HepG2 (cell line): ENCODE results near the gene POLR3K. TPM values are rescaled to one million over a fixed set of nuclear protein-coding genes. Genes with fewer than 3 reads are reported as not detected.

Experiments
- ASH2L ChIP-seq: fragments of 300-600, 200-600 bp; sonication (generic); IDR thresholded peaks from 2 replicates; pipeline ENCODE4 v1.7.0; 2017; ENCODE audit warnings: low read depth, mild to moderate bottlenecking, moderate library complexity, mixed read lengths, low read length; ENCODE audit not compliant: insufficient read length
- CHCHD3 ChIP-seq: sonication (generic); formaldehyde crosslinking; IDR thresholded peaks from 2 replicates; pipeline ENCODE4 v1.8.0; 2022; ENCODE audit warnings: mild to moderate bottlenecking, missing genetic modification reagents, moderate library complexity
- ELF3 ChIP-seq: IDR thresholded peaks from 2 replicates; pipeline ENCODE4 v1.6.1; 2016; ENCODE audit warnings: missing genetic modification reagents, missing compliant biosample characterization
- GTF2F1 ChIP-seq: fragments of 150-350 bp; IDR thresholded peaks from 2 replicates; pipeline ENCODE4 v1.6.1; 2014; ENCODE audit warnings: low read length
- HNRNPH1 ChIP-seq: fragments of 200-400 bp; formaldehyde crosslinking; optimal IDR thresholded peaks from 2 replicates; pipeline ENCODE3; 2017; ENCODE audit warnings: mild to moderate bottlenecking, low read depth, low read length
- LCORL ChIP-seq, 2 experiments: fragments of 450-650 bp in 1 of 2; sonication (generic) in 1 of 2; formaldehyde crosslinking in 1 of 2; IDR thresholded peaks; 2 replicates each; pipeline versions ENCODE4 v1.5.0 to v1.6.1; 2017 to 2020; ENCODE audit warnings: antibody characterized with exemption in 1 of 2, missing genetic modification reagents in 1 of 2
- NFIB ChIP-seq: sonication (generic); formaldehyde crosslinking; IDR thresholded peaks from 2 replicates; pipeline ENCODE4 v1.9.0; 2021; ENCODE audit warnings: missing genetic modification reagents, mild to moderate bottlenecking, borderline replicate concordance
- NRL ChIP-seq: sonication (generic); formaldehyde crosslinking; IDR thresholded peaks from 2 replicates; pipeline ENCODE4 v1.5.0; 2020; ENCODE audit warnings: missing genetic modification reagents, mild to moderate bottlenecking, moderate library complexity, borderline replicate concordance
- PCBP1 ChIP-seq: fragments of 200-400 bp; formaldehyde crosslinking; IDR thresholded peaks from 2 replicates; pipeline ENCODE4 v1.6.1; 2017; ENCODE audit warnings: mild to moderate bottlenecking, low read depth, low read length, borderline replicate concordance
- POLR2AphosphoS5 ChIP-seq: IDR thresholded peaks from 2 replicates; pipeline ENCODE4 v1.6.1; 2012; ENCODE audit warnings: low read depth, low read length
- YEATS4 ChIP-seq: sonication (generic); formaldehyde crosslinking; IDR thresholded peaks from 2 replicates; pipeline ENCODE4 v1.4.0; 2020; ENCODE audit warnings: missing genetic modification reagents, borderline replicate concordance
- YY1 ChIP-seq: IDR thresholded peaks from 2 replicates; pipeline ENCODE4 v1.6.1; 2011; ENCODE audit warnings: low read length, low read depth, moderate library complexity, mild to moderate bottlenecking; ENCODE audit not compliant: insufficient read depth, insufficient replicate concordance
- ZIK1 ChIP-seq: sonication (generic); formaldehyde crosslinking; IDR thresholded peaks from 2 replicates; pipeline ENCODE4 v1.5.0; 2020; ENCODE audit warnings: mild to moderate bottlenecking, low read depth, missing genetic modification reagents, borderline replicate concordance
- ZNF510 ChIP-seq: sonication (generic); formaldehyde crosslinking; IDR thresholded peaks from 2 replicates; pipeline ENCODE4 v1.4.0; 2020; ENCODE audit warnings: low read depth, mild to moderate bottlenecking, missing genetic modification reagents
- ZNF564 ChIP-seq: sonication (generic); formaldehyde crosslinking; IDR thresholded peaks from 2 replicates; pipeline ENCODE4 v1.8.1; 2023; ENCODE audit warnings: mild to moderate bottlenecking, missing genetic modification reagents
- ZNF614 ChIP-seq: IDR thresholded peaks from 2 replicates; pipeline ENCODE4 v1.6.1; 2018; ENCODE audit warnings: missing biosample characterization, missing genetic modification reagents, inconsistent platforms, borderline replicate concordance
- ZNF747 ChIP-seq: sonication (generic); formaldehyde crosslinking; IDR thresholded peaks from 2 replicates; pipeline ENCODE4 v1.8.1; 2023; ENCODE audit warnings: missing genetic modification reagents, mild to moderate bottlenecking, borderline replicate concordance
- ZNF749 ChIP-seq: sonication (generic); formaldehyde crosslinking; IDR thresholded peaks from 2 replicates; pipeline ENCODE4 v1.8.0; 2022; ENCODE audit warnings: mild to moderate bottlenecking, missing genetic modification reagents, moderate library complexity, borderline replicate concordance
- ZNF75D ChIP-seq: sonication (generic); formaldehyde crosslinking; IDR thresholded peaks from 2 replicates; pipeline ENCODE4 v1.8.1; 2023; ENCODE audit warnings: missing genetic modification reagents, mild to moderate bottlenecking, borderline replicate concordance
- polyA plus RNA-seq, 8 experiments: library from polyadenylated mRNA; depleted of rRNA in 3 of 8; stranded (reverse) in 7 of 8; unstranded in 1 of 8; fragments of >200 nt; fragmentation: Illumina TruSeq in 4 of 8; extraction: Trizol in 4 of 8; gene quantifications; 2 replicates each; pipeline versions ENCODE4 v1.2.1 to v1.2.3, GENCODE V29; 2011 to 2016; ENCODE audit warnings: low read depth in 4 of 8, missing spikeins in 1 of 8, mixed read lengths in 1 of 8; ENCODE audit not compliant: insufficient read depth in 1 of 8
- total RNA-seq, 5 experiments: library from RNA; depleted of rRNA; stranded (reverse); fragments of >200 nt; fragmentation: Illumina TruSeq; extraction: Trizol; gene quantifications; 2 replicates each; pipeline ENCODE4 v1.2.3, GENCODE V29; 2016; ENCODE audit warnings: low read depth in 1 of 5
- TF ChIP-seq, protein P1 (sequence below): sonication (generic); formaldehyde crosslinking; IDR thresholded peaks from 2 replicates; pipeline ENCODE4 v1.8.0; 2022; ENCODE audit warnings: missing genetic modification reagents, mild to moderate bottlenecking, moderate library complexity, borderline replicate concordance
- TF ChIP-seq, protein P2 (sequence below): sonication (generic); formaldehyde crosslinking; IDR thresholded peaks from 2 replicates; pipeline ENCODE4 v1.5.1; 2020; ENCODE audit warnings: mild to moderate bottlenecking, missing genetic modification reagents, borderline replicate concordance

The POLR3K gene
- total and polyA plus RNA-seq, 2 of the 13 experiments (the other 11 are each of a cell fraction or from before 2014, with no cell fraction given), result 14.8 to 18.8 TPM

DNA sequence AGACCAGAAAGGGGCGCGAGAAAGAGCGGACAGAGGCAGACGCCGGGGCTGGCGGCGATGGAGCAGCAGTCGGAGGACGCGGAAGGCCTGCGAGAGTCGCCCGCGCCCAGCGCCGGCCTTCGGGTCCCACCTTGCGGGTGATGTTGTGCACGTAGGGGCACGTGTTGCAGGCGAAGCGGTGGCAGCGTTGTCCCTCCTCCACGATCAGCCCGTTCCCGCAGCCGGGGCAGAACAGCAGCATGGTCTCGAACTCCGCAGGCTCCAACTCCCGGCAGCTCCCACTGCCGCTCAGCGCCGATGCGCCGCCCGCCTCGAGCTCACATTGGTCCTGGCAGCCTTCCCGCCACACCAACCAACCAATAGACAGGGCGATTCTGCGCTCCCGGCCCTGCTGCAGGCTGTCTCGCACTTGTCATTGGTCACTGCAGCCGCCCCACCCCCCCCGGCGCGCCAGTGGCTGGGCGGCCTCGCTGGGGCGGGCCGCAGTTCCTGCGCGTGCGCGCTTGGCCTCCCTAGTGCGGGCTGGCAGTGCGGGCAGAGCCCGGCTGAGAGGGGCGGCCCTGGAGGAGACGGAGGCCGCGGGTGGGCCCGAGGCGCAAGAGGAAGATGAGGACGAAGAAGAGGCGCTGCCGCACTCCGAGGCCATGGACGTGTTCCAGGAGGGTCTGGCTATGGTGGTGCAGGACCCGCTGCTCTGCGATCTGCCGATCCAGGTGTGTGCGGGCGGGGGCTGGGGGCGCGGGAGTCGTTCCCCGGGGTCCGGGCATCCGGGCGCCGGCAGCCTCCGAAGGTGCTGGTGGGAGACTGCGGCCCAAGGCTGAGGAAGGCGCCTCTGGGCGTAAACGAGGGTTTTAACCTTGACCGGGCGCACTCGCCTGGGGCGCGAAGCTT, at the start of gene POLR3K, which contains the start of gene SNRNP25 (continued):
- TF ChIP-seq ELF3 (no peak), GTF2F1 (no peak), NRL (CRISPR knock-in tag) (no peak; the same call in none of the 2 replicates), ZIK1 (CRISPR knock-in tag) (peak; percentile 67), HNRNPH1 (no peak), ZNF564 (peak; percentile 93), ZNF614 (CRISPR knock-in tag) (no peak), POLR2AphosphoS5 (peak; percentile 74), YEATS4 (peak; percentile 85; the same call in 1 of the 2 replicates), ZNF749 (CRISPR knock-in tag) (0 out of 2 replicates have a peak, but pooled peaks have one; percentile 35), YY1 (peak; percentile 5), ZNF747 (peak; percentile 90; the same call in 1 of the 2 replicates), LCORL (IDR thresholded peaks at IDR 0.05) (no peak), LCORL (CRISPR knock-in tag; IDR thresholded peaks at IDR 0.05) (peak; percentile 68), ZNF510 (CRISPR knock-in tag) (peak; percentile 80), CHCHD3 (CRISPR knock-in tag) (no peak), PCBP1 (no peak), NFIB (CRISPR knock-in tag) (0 out of 2 replicates have a peak, but pooled peaks have one; percentile 69), ASH2L (peak; percentile 46), ZNF75D (CRISPR knock-in tag) (no peak)
- TF ChIP-seq, protein P1, sequence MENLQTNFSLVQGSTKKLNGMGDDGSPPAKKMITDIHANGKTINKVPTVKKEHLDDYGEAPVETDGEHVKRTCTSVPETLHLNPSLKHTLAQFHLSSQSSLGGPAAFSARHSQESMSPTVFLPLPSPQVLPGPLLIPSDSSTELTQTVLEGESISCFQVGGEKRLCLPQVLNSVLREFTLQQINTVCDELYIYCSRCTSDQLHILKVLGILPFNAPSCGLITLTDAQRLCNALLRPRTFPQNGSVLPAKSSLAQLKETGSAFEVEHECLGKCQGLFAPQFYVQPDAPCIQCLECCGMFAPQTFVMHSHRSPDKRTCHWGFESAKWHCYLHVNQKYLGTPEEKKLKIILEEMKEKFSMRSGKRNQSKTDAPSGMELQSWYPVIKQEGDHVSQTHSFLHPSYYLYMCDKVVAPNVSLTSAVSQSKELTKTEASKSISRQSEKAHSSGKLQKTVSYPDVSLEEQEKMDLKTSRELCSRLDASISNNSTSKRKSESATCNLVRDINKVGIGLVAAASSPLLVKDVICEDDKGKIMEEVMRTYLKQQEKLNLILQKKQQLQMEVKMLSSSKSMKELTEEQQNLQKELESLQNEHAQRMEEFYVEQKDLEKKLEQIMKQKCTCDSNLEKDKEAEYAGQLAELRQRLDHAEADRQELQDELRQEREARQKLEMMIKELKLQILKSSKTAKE, result peak; percentile 48; the same call in 1 of the 2 replicates
- TF ChIP-seq, protein P2, sequence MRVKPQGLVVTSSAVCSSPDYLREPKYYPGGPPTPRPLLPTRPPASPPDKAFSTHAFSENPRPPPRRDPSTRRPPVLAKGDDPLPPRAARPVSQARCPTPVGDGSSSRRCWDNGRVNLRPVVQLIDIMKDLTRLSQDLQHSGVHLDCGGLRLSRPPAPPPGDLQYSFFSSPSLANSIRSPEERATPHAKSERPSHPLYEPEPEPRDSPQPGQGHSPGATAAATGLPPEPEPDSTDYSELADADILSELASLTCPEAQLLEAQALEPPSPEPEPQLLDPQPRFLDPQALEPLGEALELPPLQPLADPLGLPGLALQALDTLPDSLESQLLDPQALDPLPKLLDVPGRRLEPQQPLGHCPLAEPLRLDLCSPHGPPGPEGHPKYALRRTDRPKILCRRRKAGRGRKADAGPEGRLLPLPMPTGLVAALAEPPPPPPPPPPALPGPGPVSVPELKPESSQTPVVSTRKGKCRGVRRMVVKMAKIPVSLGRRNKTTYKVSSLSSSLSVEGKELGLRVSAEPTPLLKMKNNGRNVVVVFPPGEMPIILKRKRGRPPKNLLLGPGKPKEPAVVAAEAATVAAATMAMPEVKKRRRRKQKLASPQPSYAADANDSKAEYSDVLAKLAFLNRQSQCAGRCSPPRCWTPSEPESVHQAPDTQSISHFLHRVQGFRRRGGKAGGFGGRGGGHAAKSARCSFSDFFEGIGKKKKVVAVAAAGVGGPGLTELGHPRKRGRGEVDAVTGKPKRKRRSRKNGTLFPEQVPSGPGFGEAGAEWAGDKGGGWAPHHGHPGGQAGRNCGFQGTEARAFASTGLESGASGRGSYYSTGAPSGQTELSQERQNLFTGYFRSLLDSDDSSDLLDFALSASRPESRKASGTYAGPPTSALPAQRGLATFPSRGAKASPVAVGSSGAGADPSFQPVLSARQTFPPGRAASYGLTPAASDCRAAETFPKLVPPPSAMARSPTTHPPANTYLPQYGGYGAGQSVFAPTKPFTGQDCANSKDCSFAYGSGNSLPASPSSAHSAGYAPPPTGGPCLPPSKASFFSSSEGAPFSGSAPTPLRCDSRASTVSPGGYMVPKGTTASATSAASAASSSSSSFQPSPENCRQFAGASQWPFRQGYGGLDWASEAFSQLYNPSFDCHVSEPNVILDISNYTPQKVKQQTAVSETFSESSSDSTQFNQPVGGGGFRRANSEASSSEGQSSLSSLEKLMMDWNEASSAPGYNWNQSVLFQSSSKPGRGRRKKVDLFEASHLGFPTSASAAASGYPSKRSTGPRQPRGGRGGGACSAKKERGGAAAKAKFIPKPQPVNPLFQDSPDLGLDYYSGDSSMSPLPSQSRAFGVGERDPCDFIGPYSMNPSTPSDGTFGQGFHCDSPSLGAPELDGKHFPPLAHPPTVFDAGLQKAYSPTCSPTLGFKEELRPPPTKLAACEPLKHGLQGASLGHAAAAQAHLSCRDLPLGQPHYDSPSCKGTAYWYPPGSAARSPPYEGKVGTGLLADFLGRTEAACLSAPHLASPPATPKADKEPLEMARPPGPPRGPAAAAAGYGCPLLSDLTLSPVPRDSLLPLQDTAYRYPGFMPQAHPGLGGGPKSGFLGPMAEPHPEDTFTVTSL (CRISPR knock-in tag), result peak; percentile 42; the same call in 1 of the 2 replicates
